CD8-positive, alpha-beta memory T cell (primary cell): ENCODE measurements around the gene LEPROT. TPM values are rescaled to one million over a fixed set of nuclear protein-coding genes. Genes with fewer than 3 reads are reported as not detected.

ENCODE experiments used
- CTCF ChIA-PET: fragments of 350-600 bp; sonication (Branson Sonifier 250); formaldehyde crosslinking; loops from one replicate; lab custom pipeline; 2021; ENCODE audit warnings: antibody characterized with exemption; lab: Charles Lee
- POLR2A ChIA-PET: fragments of 350-600 bp; sonication (Branson Sonifier 250); formaldehyde crosslinking; loops from one replicate; lab custom pipeline; 2021; ENCODE audit warnings: antibody characterized with exemption; lab: Charles Lee
- DNase-seq, 5 donors: peaks; one replicate each; pipeline versions ENCODE4 v3.0.0 to v3.0.0-alpha.2; 2020 to 2022; ENCODE audit warnings: mixed read lengths in 1 of 5
- H3K27ac ChIP-seq: one replicate; pipeline ENCODE4 v1.7.0; 2013; ENCODE audit warnings: low read depth, mild to moderate bottlenecking, low read length, moderate library complexity
- H3K27me3 ChIP-seq: 2 replicates; pipeline ENCODE4 v1.7.0; 2013; ENCODE audit warnings: low read length, mild to moderate bottlenecking; ENCODE audit not compliant: insufficient read depth, poor library complexity, severe bottlenecking
- H3K36me3 ChIP-seq: 2 replicates; pipeline ENCODE4 v1.7.0; 2013; ENCODE audit warnings: mild to moderate bottlenecking, low read length, moderate library complexity; ENCODE audit not compliant: insufficient read depth
- H3K4me1 ChIP-seq: 2 replicates; pipeline ENCODE4 v1.7.0; 2013; ENCODE audit warnings: mild to moderate bottlenecking, low read length, moderate library complexity; ENCODE audit not compliant: insufficient read depth
- H3K4me3 ChIP-seq: 2 replicates; pipeline ENCODE4 v1.7.0; 2013; ENCODE audit warnings: mild to moderate bottlenecking, low read length
- H3K9me3 ChIP-seq: 2 replicates; pipeline ENCODE4 v1.7.0; 2013; ENCODE audit warnings: mild to moderate bottlenecking, low read length
- H3K27ac Mint-ChIP-seq, 8 donors: one replicate each; pipeline ENCODE4 v1.8.0; 2020 to 2021; ENCODE audit warnings: mixed read lengths in 8 of 8, mild to moderate bottlenecking in 6 of 8, inconsistent platforms in 3 of 8, moderate library complexity in 3 of 8
- H3K27me3 Mint-ChIP-seq, 2 donors: one replicate each; pipeline ENCODE4 v1.8.0; 2020 to 2021; ENCODE audit warnings: mixed read lengths in 2 of 2, mild to moderate bottlenecking in 1 of 2, moderate library complexity in 1 of 2
- H3K36me3 Mint-ChIP-seq, 3 donors: one replicate each; pipeline ENCODE4 v1.8.0; 2020 to 2021; ENCODE audit warnings: mixed read lengths in 3 of 3, inconsistent platforms in 1 of 3, mild to moderate bottlenecking in 1 of 3
- H3K4me1 Mint-ChIP-seq, 3 donors: one replicate each; pipeline ENCODE4 v1.8.0; 2020 to 2021; ENCODE audit warnings: mixed read lengths in 3 of 3, inconsistent platforms in 1 of 3, mild to moderate bottlenecking in 1 of 3
- H3K4me3 Mint-ChIP-seq, 7 donors: one replicate each; pipeline ENCODE4 v1.8.0; 2020 to 2021; ENCODE audit warnings: mixed read lengths in 7 of 7, mild to moderate bottlenecking in 6 of 7, moderate library complexity in 4 of 7, inconsistent platforms in 2 of 7
- H3K9me3 Mint-ChIP-seq, 5 donors: one replicate each; pipeline ENCODE4 v1.8.0; 2020 to 2022; ENCODE audit warnings: mixed read lengths in 5 of 5, mild to moderate bottlenecking in 3 of 5, moderate library complexity in 2 of 5, inconsistent platforms in 1 of 5
- polyA plus RNA-seq: library from polyadenylated mRNA; unstranded; fragments of 300-500 nt; fragmentation: Illumina TruSeq; gene quantifications from one replicate; pipeline ENCODE4 v1.2.3, GENCODE V29; 2021
- total RNA-seq, 2 experiments: library from RNA; stranded (reverse); gene quantifications; one replicate each; pipeline ENCODE4 v1.2.3, GENCODE V29; 2021

Gene LEPROT
- total and polyA plus RNA-seq, 3 experiments from 2014 or later: 16.4 to 21.6 (median 18.1) TPM

DNA sequence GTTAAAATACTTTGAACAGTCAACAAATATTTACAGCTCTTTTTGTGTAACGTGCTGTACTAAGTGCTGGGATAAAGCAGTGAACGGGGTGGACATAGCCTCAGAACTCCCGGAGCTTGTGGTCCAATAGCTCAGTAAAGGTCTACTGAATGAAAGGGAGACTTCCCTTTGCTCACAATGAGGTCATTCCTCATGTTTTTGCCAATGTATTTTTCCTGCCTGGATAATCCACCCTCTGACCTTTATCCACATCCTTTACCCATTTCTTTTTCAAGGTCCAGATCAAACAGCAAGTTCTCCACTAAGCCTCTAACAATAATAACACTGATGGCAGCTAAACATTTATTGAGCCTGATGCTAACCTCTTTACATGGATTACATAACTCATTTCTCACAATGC, 55.9 kb downstream of the LEPROT start:
- Mint-ChIP-seq H3K9me3 (peaks cover 0 to 2% (median 0%) of the 10 kb centered on the region in 5 donors), H3K4me3 (no peak overlapping the region), H3K4me1 (no peaks in the 10 kb centered on the region), H3K27me3 (no peaks in the 10 kb centered on the region), H3K36me3 (peaks cover 0 to 1% (median 0%) of the 10 kb centered on the region in 3 donors), H3K27ac (no peak overlapping the region)
- H3K4me1 ChIP-seq: no peaks in the 10 kb centered on the region
- DNase-seq: no peak
- ChIA-PET CTCF (no interaction called here), POLR2A (no interaction called here)
- H3K36me3 ChIP-seq: no peaks in the 10 kb centered on the region
- peak overlapping the region; percentile 12 for H3K27ac ChIP-seq
- H3K9me3 ChIP-seq: no peaks in the 10 kb centered on the region
- H3K4me3 ChIP-seq: no peak overlapping the region
- no peaks in the 10 kb centered on the region for H3K27me3 ChIP-seq

DNA sequence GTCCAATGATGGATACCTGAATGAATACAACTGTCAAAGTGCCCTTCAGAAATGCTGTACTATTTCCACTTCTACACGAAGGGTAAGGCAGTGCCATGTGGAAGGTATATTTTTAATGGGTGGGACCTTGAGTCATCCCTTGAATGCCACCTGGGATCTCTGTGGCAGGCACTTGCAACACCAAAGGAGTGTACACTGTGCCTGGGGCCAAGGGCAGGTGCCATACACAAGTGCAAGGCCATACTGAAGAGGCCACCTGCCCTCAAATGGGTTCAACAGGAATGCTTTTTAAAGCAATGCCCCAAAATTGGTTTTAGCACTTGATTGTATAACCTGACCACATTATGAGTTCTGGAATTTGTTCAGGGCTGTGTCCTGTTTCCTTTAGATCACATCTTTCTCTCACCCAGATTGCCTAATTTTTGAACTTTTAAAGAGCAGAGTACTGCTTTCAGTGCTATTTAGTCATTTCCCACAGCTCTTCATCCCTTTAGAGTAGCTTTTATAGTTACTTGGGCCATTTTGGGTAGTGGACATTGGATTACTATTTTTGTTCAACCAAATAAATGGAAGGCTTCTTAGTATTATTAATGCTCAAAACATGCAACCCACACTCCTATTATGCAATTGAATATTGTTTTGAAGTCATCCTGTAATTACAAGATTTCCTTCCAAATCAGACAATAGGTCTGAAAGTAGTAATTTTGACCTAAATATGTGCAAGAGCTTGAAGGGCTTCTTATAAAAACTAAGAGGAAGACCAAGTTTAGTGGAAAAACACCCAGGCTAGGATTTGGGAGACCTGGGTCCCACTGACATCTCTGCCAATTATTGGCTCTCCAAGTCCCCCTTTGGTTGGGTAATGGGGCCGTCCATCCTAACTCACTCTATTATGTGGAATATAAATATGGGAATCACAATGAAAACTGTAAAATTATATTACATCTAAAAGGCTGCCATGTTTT, 57.2 kb downstream of the LEPROT start:
- Histone ChIP-seq H3K4me3 (no peak overlapping the region), H3K27ac (peak overlapping the region; percentile 64), H3K4me1 (no peaks in the 10 kb centered on the region), H3K36me3 (no peaks in the 10 kb centered on the region), H3K27me3 (no peaks in the 10 kb centered on the region), H3K9me3 (no peaks in the 10 kb centered on the region)
- DNase-seq: no peak
- ChIA-PET POLR2A (no interaction called here), CTCF (no interaction called here)
- Mint-ChIP-seq H3K9me3 (peaks cover 0 to 2% (median 0%) of the 10 kb centered on the region in 5 donors), H3K27me3 (no peaks in the 10 kb centered on the region), H3K27ac (no peak overlapping the region), H3K4me3 (no peak overlapping the region), H3K36me3 (peaks cover 0 to 1% (median 0%) of the 10 kb centered on the region in 3 donors), H3K4me1 (no peaks in the 10 kb centered on the region)

DNA sequence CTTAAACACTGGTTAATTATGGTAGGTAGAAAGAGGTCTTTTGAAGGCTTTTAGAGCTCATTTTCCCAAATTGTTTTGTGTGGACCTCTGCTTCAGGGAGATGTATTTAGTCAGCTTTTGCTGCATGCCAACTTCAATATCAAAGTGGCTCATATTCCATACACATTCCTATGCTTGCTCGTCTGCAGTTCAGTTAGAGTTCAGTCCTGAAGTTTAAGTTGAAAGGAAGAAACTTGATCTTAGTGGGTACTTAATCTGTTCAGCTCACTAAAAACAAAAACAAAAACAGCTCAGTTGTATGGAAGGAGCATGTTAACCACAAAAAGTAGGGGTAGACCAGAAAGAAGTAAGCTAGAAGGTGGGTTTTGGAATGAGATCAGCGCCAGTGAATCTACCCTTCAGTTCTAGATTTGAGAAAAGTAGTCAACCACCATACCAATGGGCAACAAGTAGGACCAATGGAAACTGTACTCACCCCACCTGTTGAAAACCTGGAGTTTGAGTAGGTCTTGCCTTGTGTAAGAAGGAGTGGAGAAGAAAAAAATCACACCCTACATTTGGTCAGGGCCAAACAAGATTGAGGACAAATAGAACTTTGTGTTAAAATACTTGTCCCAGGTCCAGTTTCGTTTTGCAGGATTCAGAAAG, 58.0 kb downstream of the LEPROT start:
- no peak for DNase-seq
- H3K36me3 Mint-ChIP-seq: peaks cover 0 to 1% (median 0%) of the 10 kb centered on the region in 3 donors
- CTCF ChIA-PET: no interaction called here
- peaks cover 0 to 2% (median 0%) of the 10 kb centered on the region in 5 donors for H3K9me3 Mint-ChIP-seq
- H3K27me3 Mint-ChIP-seq: no peaks in the 10 kb centered on the region
- Histone ChIP-seq H3K36me3 (no peaks in the 10 kb centered on the region), H3K4me3 (no peak overlapping the region), H3K4me1 (no peaks in the 10 kb centered on the region), H3K9me3 (no peaks in the 10 kb centered on the region), H3K27ac (peak overlapping the region; percentile 64), H3K27me3 (no peaks in the 10 kb centered on the region)
- H3K4me3 Mint-ChIP-seq: no peak overlapping the region
- no peak overlapping the region for H3K27ac Mint-ChIP-seq
- no peaks in the 10 kb centered on the region for H3K4me1 Mint-ChIP-seq
- POLR2A ChIA-PET: no interaction called here

DNA sequence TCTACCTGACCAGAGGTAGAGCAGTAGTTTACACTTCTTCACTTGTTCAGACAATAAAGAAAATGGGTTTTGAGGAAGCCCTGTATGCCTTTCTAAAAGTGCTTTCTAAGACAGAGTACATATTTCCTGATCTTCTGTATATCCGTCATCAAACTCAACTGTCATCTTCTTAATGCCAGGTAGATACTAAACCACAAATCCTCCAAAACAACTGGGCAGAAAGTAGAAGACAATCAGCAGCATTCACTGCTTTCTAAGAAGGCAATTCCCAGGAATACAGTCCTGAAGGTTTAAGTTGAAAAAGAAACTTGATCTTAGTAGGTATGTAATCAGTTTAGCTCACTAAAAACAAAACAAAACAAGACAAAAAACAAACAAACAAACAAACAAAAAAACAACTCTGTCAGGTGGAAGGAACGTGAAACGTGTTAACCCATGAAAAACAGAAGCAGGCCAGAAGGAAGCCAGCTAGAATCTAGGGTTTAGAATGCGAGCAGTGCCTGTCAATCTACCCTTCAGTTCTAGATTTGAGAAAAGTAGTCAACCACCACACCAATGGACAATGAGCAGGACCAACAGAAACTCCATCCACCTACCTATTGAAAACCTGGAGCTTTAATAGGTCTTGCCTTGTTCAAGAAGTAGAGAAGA, 59.2 kb downstream of the LEPROT start:
- POLR2A ChIA-PET: no interaction called here
- CTCF ChIA-PET: no interaction called here
- peak overlapping the region; percentile 64 for H3K27ac ChIP-seq
- Mint-ChIP-seq H3K4me3 (no peak overlapping the region), H3K27me3 (no peaks in the 10 kb centered on the region), H3K36me3 (peaks cover 0 to 1% (median 0%) of the 10 kb centered on the region in 3 donors), H3K27ac (no peak overlapping the region), H3K4me1 (no peaks in the 10 kb centered on the region), H3K9me3 (peaks cover 0 to 2% (median 0%) of the 10 kb centered on the region in 5 donors)
- H3K36me3 ChIP-seq: no peaks in the 10 kb centered on the region
- no peaks in the 10 kb centered on the region for H3K27me3 ChIP-seq
- H3K4me3 ChIP-seq: peak overlapping the region; percentile 20
- no peaks in the 10 kb centered on the region for H3K9me3 ChIP-seq
- H3K4me1 ChIP-seq: no peaks in the 10 kb centered on the region
- DNase-seq: no peak

DNA sequence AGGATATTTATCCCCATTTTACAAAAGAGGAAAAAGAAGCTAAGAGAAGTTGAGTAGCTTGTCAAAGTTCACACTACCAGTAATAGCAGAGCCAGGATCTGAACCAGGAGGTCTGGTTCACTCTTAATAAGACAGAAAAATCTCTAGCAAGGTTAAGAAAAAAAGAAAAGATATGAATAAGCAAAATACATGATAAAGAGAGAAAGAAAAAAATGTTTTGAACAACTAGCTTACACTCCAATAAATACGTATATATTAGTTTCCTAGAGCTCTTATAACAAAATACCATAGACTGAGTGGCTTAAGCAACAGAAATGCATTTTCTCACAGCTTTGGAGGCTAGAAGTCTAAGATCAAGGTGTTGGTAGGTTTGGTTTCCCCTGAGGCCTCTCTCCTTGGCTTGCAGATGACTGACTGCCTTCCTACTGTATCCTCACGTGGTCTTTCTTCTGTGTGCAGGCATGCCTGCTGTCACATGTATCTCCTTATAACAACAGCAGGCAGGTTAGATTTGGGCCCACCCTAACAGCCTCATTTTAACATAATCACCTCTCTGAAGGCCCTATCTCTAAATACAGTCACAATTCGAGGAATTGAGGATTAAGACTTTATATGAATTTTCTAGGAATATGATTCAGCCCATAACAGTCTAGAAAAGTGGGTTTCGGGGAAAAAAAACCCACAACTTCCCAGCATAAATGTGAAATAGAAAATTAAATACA, 60.4 kb downstream of the LEPROT start:
- no peak overlapping the region for H3K27ac Mint-ChIP-seq
- Histone ChIP-seq H3K4me1 (no peaks in the 10 kb centered on the region), H3K27ac (peak overlapping the region; percentile 64), H3K36me3 (no peaks in the 10 kb centered on the region), H3K9me3 (no peaks in the 10 kb centered on the region), H3K4me3 (no peak overlapping the region), H3K27me3 (no peaks in the 10 kb centered on the region)
- ChIA-PET POLR2A (no interaction called here), CTCF (interaction anchor here (1.0 kb wide), 1 partner anchor 12 kb away, joined by 3 read pairs; no protein-coding TSS in a partner anchor)
- peaks cover 0 to 2% (median 0%) of the 10 kb centered on the region in 5 donors for H3K9me3 Mint-ChIP-seq
- no peaks in the 10 kb centered on the region for H3K4me1 Mint-ChIP-seq
- no peaks in the 10 kb centered on the region for H3K27me3 Mint-ChIP-seq
- H3K36me3 Mint-ChIP-seq: peaks cover 0 to 1% (median 0%) of the 10 kb centered on the region in 3 donors
- DNase-seq: no peak
- no peak overlapping the region for H3K4me3 Mint-ChIP-seq

DNA sequence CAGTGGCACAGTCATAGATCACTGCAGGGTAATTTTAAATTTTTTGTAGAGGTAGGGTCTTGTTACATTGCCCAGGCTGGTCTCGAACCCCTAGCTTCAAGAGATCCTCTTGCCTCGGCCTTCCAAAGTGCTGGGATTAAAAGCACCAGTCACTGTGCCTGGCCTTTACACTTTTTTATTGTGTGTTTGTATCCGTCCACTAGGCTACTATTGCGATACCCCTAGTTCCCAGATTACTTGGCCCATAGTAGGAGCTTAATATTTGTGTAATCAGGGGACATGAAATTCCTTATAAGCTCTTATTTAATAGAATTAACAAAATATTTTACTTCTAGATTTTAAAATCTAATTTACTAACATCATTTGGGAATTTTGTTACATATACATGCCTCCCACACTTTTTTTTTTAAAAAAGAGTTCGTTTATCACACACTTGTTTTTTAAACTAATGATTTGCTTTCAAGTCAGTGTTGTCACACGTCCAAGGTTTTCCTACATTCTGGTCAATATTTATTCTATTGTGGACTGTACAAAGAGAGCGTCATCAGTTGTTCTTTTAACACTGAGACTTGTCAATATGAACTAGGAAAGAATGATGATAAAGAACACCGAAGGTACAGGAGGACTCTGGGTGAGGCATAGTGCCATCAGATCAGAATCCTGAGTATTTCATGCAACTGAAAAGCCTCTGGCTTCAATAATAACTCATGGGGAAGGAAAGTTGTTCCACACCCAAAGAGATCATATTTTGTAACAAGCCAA, 63.7 kb downstream of the LEPROT start:
- no peak overlapping the region for H3K4me3 Mint-ChIP-seq
- H3K4me1 Mint-ChIP-seq: no peaks in the 10 kb centered on the region
- peaks cover 0 to 4% (median 3%) of the 10 kb centered on the region in 3 donors for H3K36me3 Mint-ChIP-seq
- H3K27ac Mint-ChIP-seq: no peak overlapping the region
- CTCF ChIA-PET: no interaction called here
- H3K9me3 ChIP-seq: no peaks in the 10 kb centered on the region
- POLR2A ChIA-PET: no interaction called here
- H3K27me3 Mint-ChIP-seq: no peaks in the 10 kb centered on the region
- H3K9me3 Mint-ChIP-seq: peaks cover 0 to 2% (median 0%) of the 10 kb centered on the region in 5 donors
- no peaks in the 10 kb centered on the region for H3K4me1 ChIP-seq
- no peaks in the 10 kb centered on the region for H3K36me3 ChIP-seq
- no peak overlapping the region for H3K4me3 ChIP-seq
- H3K27ac ChIP-seq: no peak overlapping the region
- DNase-seq: no peak
- no peaks in the 10 kb centered on the region for H3K27me3 ChIP-seq
